K562 (cell line): ENCODE measurements around the gene HEXIM2. TPM values are rescaled to one million over a fixed set of nuclear protein-coding genes. Genes with fewer than 3 reads are reported as not detected.
A peak's percentile ranks its signal among the peaks of the same experiment; 100 is the strongest.

ENCODE experiments used
- ARHGAP35 ChIP-seq: fragments of 450-650 bp; IDR thresholded peaks from 2 replicates; pipeline ENCODE4 v1.6.1; 2018; ENCODE audit not compliant: partially characterized antibody
- ATF3 ChIP-seq, 2 experiments: fragments of 450-650 bp in 1 of 2; sonication (generic) in 1 of 2; formaldehyde crosslinking in 1 of 2; IDR thresholded peaks in 1 of 2; conservative IDR thresholded peaks in 1 of 2; 2 replicates each; pipeline versions ENCODE4 v1.6.1 to v1.8.1; 2016 to 2023; ENCODE audit warnings: mild to moderate bottlenecking in 2 of 2, moderate library complexity in 2 of 2, inconsistent platforms in 1 of 2, missing genetic modification reagents in 1 of 2
- BRF2 ChIP-seq: IDR thresholded peaks from 3 replicates; pipeline ENCODE4 v1.6.1; 2011; ENCODE audit warnings: borderline replicate concordance, mild to moderate bottlenecking; ENCODE audit not compliant: insufficient read length, insufficient read depth
- FOSL1 ChIP-seq: fragments of 200-800 bp; sonication (Bioruptor generic); conservative IDR thresholded peaks from 2 replicates; pipeline ENCODE4 v1.6.1; 2016; ENCODE audit warnings: missing genetic modification characterization, missing compliant biosample characterization
- FOXP4 ChIP-seq: sonication (generic); formaldehyde crosslinking; IDR thresholded peaks from 2 replicates; pipeline ENCODE4 v1.8.0; 2022; ENCODE audit warnings: mild to moderate bottlenecking, missing genetic modification reagents, borderline replicate concordance
- MNT ChIP-seq, 2 experiments: fragments of 450-650 bp; conservative IDR thresholded peaks; 2 replicates each; pipeline ENCODE4 v1.6.1; 2017; ENCODE audit warnings: mild to moderate bottlenecking in 2 of 2, moderate library complexity in 2 of 2
- MTA3 ChIP-seq: fragments of 450-650 bp; formaldehyde crosslinking; IDR thresholded peaks from 2 replicates; pipeline ENCODE4 v1.6.1; 2017; ENCODE audit warnings: mild to moderate bottlenecking, borderline replicate concordance
- MYNN ChIP-seq, 2 experiments: sonication (generic); formaldehyde crosslinking in 1 of 2; IDR thresholded peaks; 2 replicates each; pipeline versions ENCODE4 v1.5.0 to v1.6.1; 2016 to 2020; ENCODE audit warnings: antibody characterized with exemption in 1 of 2, missing genetic modification reagents in 1 of 2
- NCOA1 ChIP-seq: fragments of 450-650 bp; IDR thresholded peaks from 2 replicates; pipeline ENCODE4 v1.6.1; 2016; ENCODE audit warnings: low read depth
- NFE2L1 ChIP-seq: fragments of 450-650 bp; IDR thresholded peaks from 2 replicates; pipeline ENCODE4 v1.6.1; 2016; ENCODE audit warnings: missing genetic modification characterization, low read depth, mild to moderate bottlenecking, missing compliant biosample characterization, moderate library complexity, borderline replicate concordance
- RBFOX2 ChIP-seq: fragments of 200-400 bp; formaldehyde crosslinking; IDR thresholded peaks from 2 replicates; pipeline ENCODE4 v1.6.1; 2017; ENCODE audit warnings: low read depth, mild to moderate bottlenecking, low read length, moderate library complexity
- RFX1 ChIP-seq: fragments of 450-650 bp; IDR thresholded peaks from 2 replicates; pipeline ENCODE4 v1.6.1; 2016; ENCODE audit warnings: mild to moderate bottlenecking, moderate library complexity
- SNIP1 ChIP-seq: fragments of 450-650 bp; IDR thresholded peaks from 2 replicates; pipeline ENCODE4 v1.7.1; 2017; ENCODE audit warnings: low read depth, mild to moderate bottlenecking
- THRB ChIP-seq: fragments of 450-650 bp; formaldehyde crosslinking; conservative IDR thresholded peaks from 2 replicates; pipeline ENCODE4 v1.4.0; 2022; ENCODE audit warnings: mild to moderate bottlenecking, missing genetic modification characterization
- TOE1 ChIP-seq, 2 experiments: fragments of 450-650 bp in 1 of 2; sonication (generic) in 1 of 2; formaldehyde crosslinking in 1 of 2; IDR thresholded peaks; 2 replicates each; pipeline versions ENCODE4 v1.7.1 to v1.8.0; 2016 to 2022; ENCODE audit warnings: borderline replicate concordance in 2 of 2, mild to moderate bottlenecking in 2 of 2, antibody characterized with exemption in 1 of 2, inconsistent platforms in 1 of 2, low read depth in 1 of 2, missing genetic modification reagents in 1 of 2, moderate library complexity in 1 of 2
- ZNF778 ChIP-seq: fragments of 450-650 bp; formaldehyde crosslinking; IDR thresholded peaks from 2 replicates; pipeline ENCODE4 v1.4.0; 2020; ENCODE audit warnings: mild to moderate bottlenecking, moderate library complexity
- polyA plus RNA-seq, 8 experiments: library from polyadenylated mRNA; depleted of rRNA in 4 of 8; stranded (reverse) in 5 of 8; unstranded in 3 of 8; fragments of >200 nt; fragmentation: Nextera tagmentation in 2 of 8; fragmentation: Illumina TruSeq in 1 of 8; extraction: Ambion mirVana in 2 of 8; extraction: Trizol in 1 of 8; gene quantifications; 2 replicates each; pipeline versions ENCODE4 v1.2.1 to v1.2.3, GENCODE V29; 2011 to 2014; ENCODE audit warnings: inconsistent platforms in 1 of 8, missing spikeins in 1 of 8
- total RNA-seq, 7 experiments: library from RNA; depleted of rRNA in 6 of 7; stranded (reverse); fragments of >200 nt in 6 of 7; fragmentation: Illumina TruSeq in 2 of 7; extraction: Trizol in 2 of 7; gene quantifications; 2 replicates each; pipeline versions ENCODE4 v1.2.1 to v1.2.3, GENCODE V29; 2011 to 2021; ENCODE audit warnings: low replicate concordance in 1 of 7

The HEXIM2 gene
- total and polyA plus RNA-seq, 9 of the 15 experiments (the other 6 are each of a cell fraction or from before 2014, with no cell fraction given), result 0.69 to 3.4 (median 1.1) TPM; not detected in 2

- TF ChIP-seq BRF2 (no peak), FOXP4 (no peak), ZNF778 (no peak), RFX1 (peak; percentile 94), MNT (conservative IDR thresholded peaks at IDR 0.05) (0 out of 4 replicates have a peak, but pooled peaks of 1 of the 2 experiments have one; percentile 63), ATF3 (IDR thresholded peaks at IDR 0.05) (peak; percentile 99), ATF3 (CRISPR knock-in tag; conservative IDR thresholded peaks at IDR 0.05) (peak; percentile 97), MTA3 (peak; percentile 72), RBFOX2 (peak; percentile 86), THRB (peak; percentile 53; the same call in 1 of the 2 replicates), ARHGAP35 (no peak), MYNN (IDR thresholded peaks at IDR 0.05) (peak; percentile 78), MYNN (CRISPR knock-in tag; IDR thresholded peaks at IDR 0.05) (no peak), SNIP1 (no peak), NFE2L1 (no peak), NCOA1 (peak; percentile 51; the same call in 1 of the 2 replicates), FOSL1 (tag) (peak; percentile 99), TOE1 (IDR thresholded peaks at IDR 0.05; ENCODE audit: borderline replicate concordance) (peak; percentile 74; the same call in 1 of the 2 replicates), TOE1 (CRISPR knock-in tag; IDR thresholded peaks at IDR 0.05; ENCODE audit: borderline replicate concordance, low read depth) (no peak)
Observed at GRCh38 chr17:45123930-45124796, 37.5 kb upstream of the HEXIM2 start (continued).
